ENCODE measurements around the gene ANKRD44.
"Not testable (repeated sequence)": the region's sequence is repeated elsewhere in the genome, so short reads cannot be mapped to it uniquely, and the experiment has no call there.

Gene ANKRD44

DNA sequence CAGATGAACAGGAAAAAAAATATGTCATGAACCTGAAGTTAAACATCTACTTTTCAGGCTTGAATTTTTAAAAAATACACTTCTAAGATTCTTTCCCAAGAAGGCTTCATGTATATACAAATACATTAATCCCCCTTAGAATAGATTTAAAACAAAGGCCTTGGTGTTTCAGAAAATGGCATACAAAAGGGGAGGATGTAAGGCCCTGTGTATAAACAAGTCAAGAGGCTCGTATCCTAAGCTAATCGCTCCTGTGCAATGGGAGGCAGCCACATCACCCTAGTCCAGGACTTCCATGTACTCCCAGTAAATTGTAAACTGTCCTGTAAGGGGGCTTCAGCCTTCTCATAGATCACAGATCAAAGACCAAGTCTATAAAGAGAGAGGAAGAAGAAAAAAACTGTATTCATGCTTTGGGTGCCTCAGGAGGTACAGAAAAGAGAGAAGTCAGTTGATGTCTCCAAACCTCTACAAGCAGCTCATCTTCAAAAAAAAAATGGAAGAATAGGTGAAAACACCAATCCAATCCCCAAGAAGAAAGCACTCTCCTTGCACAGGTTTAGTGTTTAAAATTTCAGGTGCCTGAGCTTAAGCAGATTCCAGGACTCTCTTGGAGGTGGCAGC is 53.9 kb downstream of the ANKRD44 start:
- DNase-seq = no peak

DNA sequence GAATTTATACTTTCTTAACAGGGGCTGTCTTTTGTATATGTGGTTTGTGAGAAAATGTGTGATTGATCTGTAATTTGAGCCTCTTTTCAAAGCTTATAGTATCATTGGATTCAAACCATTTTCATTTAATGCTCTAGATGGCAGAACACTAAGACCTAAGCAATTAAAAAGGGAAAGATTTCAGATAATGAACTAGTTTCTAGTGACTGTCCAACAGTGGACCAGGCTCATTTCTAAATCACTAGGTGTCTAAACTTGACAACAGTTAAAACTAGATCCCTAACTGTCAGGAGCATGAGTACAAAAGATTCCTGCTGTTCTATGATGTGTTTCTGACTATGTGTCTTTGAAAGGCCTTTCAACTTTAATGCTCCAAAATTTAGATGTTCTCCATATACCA is 54.6 kb downstream of the ANKRD44 start:
- no peak for DNase-seq

- DNase-seq = no peak
Measured at GRCh38 chr2:197255543-197255942, 55.0 kb downstream of the ANKRD44 start.

DNA sequence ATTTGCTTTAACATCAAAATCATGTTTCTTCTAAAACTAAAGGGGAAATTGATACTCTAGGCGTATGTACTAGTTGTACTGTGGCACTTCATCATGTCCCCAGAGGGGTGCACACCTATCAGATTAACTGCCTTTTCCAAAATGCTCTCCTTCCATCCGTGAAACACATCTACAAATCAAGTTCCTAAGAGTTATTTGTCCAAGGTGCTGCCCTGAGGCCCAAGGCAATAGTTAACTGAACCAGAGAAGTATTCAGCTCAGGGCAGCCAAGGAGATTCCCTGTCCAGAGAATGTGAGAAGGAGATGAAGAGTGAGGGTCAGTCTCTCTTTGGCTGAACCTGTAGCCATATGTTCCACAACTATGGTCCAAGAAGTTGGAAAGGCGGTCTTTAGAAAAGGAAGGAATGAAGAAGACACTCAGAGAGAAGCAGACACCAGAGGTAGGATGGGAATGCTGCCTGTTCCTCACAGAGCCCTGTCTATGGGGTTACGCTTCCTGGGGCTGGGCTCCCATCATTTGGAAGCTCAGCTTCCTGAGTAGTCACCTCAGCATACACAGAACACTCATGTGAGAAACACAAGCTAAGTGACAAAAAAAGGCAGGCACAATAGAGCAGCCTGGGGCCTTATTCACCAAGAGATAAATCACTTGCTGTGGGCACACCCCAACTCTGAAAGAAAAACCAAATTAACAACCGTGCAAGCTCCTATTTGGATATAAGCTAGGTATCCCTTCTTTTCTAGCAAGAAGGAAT is 55.6 kb downstream of the ANKRD44 start:
- DNase-seq = no peak

DNA sequence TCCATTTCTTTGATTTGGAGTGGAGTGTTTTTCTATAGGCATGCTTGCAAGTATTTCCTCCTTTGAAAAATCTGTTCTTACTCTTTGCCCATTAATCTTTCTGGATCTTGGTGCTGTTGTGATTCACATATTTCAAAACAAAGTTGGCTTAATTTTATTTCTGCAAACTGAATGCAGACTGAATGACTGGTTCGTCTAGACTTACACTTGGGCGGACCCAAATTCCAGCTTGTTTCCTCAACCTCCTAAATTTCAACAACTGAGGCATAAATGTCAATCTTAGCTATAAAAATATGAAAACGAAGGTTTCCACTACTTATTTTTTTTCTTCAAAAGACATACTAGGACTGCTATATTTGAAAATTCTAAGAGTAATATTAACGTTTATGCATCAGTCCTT is 59.0 kb downstream of the ANKRD44 start:
- DNase-seq = no peak

DNA sequence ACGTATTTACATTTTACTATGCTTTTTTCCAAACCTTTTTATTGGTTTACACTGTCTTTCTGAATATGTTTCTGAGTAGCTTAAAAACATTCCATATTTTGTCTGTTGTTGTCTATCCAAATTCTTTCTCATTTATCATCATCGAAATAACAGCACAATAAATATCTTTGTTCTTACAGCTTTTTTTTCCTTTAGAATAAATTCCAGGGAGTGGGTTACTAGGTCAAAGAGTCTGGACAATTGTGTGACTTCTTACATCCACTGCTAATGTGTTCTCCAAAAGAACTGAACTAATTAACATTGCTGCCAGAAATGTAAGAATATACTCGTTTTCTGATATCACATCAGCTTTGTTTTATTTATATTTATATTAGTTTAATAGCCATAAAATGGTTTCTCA is 59.4 kb downstream of the ANKRD44 start:
- no peak for DNase-seq

- DNase-seq = no peak
Measured at GRCh38 chr2:197250084-197250397, 60.5 kb downstream of the ANKRD44 start.

DNA sequence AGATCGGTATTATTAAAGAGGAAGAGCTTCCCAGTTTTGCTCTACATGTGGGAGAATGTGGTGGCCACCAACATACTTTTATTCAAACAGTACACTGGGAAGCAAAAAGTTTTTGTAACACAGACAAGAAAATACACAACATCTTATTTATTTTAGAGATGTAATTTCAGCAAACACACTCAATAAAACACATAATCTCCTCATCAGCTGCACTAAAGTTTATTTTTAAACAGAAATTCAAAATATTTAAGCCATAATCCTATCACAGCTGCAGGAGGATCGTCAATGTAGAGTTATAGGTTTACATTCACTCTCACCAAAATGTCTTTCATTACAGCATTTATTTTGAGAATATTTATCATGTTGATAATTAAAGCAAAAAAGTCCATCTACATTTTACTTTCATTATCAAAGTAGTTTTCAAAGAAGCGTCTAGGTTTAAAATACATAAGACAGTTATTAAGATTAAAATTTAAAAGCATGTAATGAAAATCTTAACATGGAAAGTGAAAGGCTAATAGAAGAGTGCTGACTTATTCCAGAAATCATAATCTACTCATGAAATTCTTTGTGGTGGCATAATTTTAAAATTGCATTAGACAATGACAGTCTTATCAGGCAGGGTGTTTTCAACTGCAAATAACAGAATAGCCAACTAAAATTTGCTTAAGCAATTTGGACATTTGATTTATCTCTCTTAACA is 61.0 kb downstream of the ANKRD44 start:
- DNase-seq = no peak

- no peak for DNase-seq
Measured at GRCh38 chr2:197248623-197249022, 62.0 kb downstream of the ANKRD44 start.

DNA sequence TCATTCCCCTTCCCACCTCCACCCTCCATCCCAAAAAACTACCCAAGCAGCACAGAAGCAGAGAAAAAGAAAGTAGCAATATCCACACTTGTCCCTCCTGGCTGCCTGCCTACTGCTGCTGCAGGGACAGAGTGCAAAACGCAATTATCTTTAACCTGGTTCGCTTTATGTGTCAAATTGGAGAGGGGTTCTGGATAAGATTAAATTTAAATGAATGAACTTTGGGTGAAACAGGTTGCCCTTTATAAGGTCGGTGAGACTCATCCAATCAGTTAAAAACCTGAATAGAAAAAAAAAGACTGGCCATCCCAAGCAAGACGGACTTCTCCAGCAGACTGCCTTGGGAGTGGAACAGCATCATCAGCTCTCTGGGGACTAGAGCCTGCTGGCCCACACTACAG is 62.6 kb downstream of the ANKRD44 start:
- DNase-seq = no peak

DNA sequence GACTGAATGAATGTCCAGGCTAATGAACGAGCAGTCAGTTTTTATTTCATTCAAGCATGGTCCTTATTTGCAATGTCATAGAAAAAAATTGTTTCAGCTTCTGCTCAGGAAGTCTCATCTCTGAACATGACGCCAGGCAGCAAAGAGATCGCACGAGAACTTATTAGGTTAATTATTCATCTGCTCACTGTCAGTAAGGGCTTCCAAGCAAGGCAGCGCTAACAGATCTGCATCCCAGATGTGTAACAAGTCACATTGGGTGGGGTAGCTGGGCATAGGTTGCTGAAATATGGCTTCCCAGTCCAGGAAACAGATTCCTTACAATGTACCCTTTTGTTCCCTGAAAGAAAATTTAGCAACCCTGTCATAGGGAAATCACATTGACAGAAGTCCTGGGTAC is 63.5 kb downstream of the ANKRD44 start:
- DNase-seq = no peak

GRCh38 chr2:197245829-197246804 is 64.5 kb downstream of the ANKRD44 start:
- no peak for DNase-seq

DNA sequence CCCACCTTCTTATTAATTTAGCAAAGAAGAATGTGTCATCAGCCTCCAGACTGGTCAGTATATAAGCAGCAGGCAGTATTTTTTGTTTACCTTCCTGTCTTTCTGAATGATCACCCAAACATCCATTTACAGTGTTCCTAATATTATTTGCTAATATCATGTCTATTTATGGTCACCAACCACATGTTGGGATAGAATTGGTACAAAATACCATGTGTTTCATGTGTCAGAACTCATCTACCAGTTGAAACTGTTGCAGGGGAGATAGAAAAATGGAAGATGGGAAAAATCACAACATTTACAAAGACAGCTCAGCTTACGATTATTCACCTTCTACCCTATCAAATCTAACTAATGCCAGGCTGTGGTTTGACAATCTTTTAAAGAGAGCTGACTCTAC is 66.2 kb downstream of the ANKRD44 start:
- DNase-seq = no peak

DNA sequence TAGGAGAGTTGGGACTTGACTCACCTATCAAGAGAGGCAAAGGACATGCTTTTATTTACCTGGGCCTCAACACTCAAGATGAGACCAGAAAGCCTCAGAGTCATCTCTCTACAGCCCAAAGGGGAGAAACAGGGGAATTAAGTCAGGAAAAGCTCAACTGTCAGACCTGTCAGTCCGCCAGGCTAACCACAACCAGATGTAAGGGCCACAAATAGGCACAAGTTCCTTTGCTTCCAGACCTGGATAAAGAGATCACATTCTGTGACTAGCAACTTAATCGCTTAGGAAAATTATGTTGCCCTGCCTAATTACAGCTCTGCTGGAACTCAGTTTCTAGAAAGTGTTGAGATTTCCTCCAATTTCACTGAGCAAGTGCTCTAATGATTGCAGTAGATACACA is 67.9 kb downstream of the ANKRD44 start:
- no peak for DNase-seq

DNA sequence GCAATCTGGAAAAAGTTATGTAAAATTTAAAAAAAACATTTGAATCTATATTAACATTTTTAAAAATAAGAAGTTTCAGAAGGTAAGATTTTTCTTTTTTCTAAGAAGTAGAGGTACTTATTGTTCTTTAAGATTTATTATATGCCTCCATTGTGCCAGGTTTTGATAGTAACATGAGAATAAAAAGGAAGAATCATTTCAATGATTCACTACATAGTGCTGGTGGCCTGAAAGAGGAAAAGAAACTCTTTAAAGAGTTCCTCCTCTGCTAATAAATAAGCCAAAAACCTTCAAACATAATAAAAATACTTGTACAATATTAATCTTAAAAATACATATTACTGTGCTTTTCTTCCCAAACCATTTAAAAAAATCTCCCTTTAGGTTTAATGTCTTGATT is 69.0 kb downstream of the ANKRD44 start:
- no peak for DNase-seq

GRCh38 chr2:197241153-197241552 is 69.4 kb downstream of the ANKRD44 start:
- no peak for DNase-seq

- no peak for DNase-seq
Measured at GRCh38 chr2:197240421-197241041, 70.0 kb downstream of the ANKRD44 start.

DNA sequence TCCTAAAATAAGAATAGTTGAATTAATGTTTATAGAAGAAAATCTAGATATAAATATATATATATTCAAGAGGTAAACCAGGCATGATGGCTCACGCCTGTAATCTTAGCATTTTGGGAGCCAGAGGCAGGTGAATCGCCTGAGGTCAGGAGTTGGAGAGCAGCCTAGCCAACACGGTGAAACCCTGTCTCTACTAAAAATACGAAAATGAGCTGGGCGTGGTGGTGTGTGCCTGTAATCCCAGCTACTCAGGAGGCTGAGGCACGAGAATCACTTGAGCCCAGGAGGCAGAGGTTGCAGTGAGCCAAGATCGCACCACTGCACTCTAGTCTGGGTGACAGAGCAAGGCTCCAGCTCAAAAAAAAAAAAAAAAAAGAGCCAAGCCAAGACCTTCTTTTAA is 70.6 kb downstream of the ANKRD44 start:
- not testable (repeated sequence) for DNase-seq

DNA sequence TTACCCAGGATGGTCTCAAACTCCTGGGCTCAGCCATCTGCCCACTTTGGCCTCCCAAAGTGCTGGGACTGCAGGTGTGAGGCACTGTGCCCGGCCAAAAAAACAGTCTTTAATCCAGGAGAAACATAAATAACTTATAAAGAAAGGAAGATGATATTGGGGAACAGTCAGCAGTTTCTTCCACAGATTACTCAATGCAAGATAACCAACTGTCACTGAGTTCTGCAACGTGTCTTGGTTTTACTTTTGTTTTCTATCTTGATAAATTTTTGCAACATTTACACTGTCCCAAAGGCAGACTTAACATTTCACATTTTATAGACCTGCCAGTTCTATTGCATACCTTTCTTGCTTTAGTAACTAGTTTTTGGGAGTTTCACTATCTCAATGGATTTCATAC is 71.1 kb downstream of the ANKRD44 start:
- no peak for DNase-seq

GRCh38 chr2:197238043-197238365 is 72.6 kb downstream of the ANKRD44 start:
- DNase-seq = no peak

GRCh38 chr2:197237291-197238042 is 73.1 kb downstream of the ANKRD44 start:
- DNase-seq = no peak

- DNase-seq = no peak
Measured at GRCh38 chr2:197236816-197237215, 73.8 kb downstream of the ANKRD44 start.
